Right atrium auricular region (tissue), 2 donors: ENCODE data around the gene RAET1E. TPM values are rescaled to one million over a fixed set of nuclear protein-coding genes. Genes with fewer than 3 reads are reported as not detected.

Source experiments
- DNase-seq: peaks from one replicate; pipeline ENCODE4 v3.0.0-alpha.2; 2019; ENCODE audit warnings: low spot score
- H3K27ac ChIP-seq, 2 donors: fragments of 200-600 bp; sonication (generic); 1 replicate in 1 of 2; 2 replicates in 1 of 2; pipeline ENCODE4 v1.5.1; 2016 to 2019
- H3K27me3 ChIP-seq, 2 donors: fragments of 200-600 bp; sonication (generic); one replicate each; pipeline versions ENCODE4 v1.5.1 to v1.6.0; 2017 to 2019
- H3K36me3 ChIP-seq: fragments of 200-600 bp; sonication (generic); one replicate; pipeline ENCODE4 v1.5.1; 2016
- H3K4me1 ChIP-seq, 2 donors: fragments of 200-600 bp; sonication (generic); one replicate each; pipeline versions ENCODE4 v1.5.1 to v1.6.0; 2017 to 2019
- H3K4me3 ChIP-seq, 2 donors: fragments of 200-600 bp; sonication (generic); 1 replicate in 1 of 2; 2 replicates in 1 of 2; pipeline ENCODE4 v1.5.1; 2017 to 2019; ENCODE audit warnings: mild to moderate bottlenecking in 1 of 2, moderate library complexity in 1 of 2
- H3K9me3 ChIP-seq, 2 donors: fragments of 200-600 bp; sonication (generic); one replicate each; pipeline ENCODE4 v1.5.1; 2019
- total RNA-seq, 2 donors: library from RNA; depleted of rRNA; stranded (reverse); fragments of >200 nt; gene quantifications; one replicate each; pipeline ENCODE4 v1.1.0, GENCODE V29; 2016
- TF ChIP-seq, protein P1 (sequence below), 2 donors: fragments of 200-600 bp; sonication (generic); IDR thresholded peaks; one replicate each; pipeline ENCODE4 v1.5.1; 2019; ENCODE audit warnings: antibody characterized with exemption in 2 of 2

The RAET1E gene
- total RNA-seq, 2 donors from 2014 or later = 0.52 to 4.3 TPM

DNA sequence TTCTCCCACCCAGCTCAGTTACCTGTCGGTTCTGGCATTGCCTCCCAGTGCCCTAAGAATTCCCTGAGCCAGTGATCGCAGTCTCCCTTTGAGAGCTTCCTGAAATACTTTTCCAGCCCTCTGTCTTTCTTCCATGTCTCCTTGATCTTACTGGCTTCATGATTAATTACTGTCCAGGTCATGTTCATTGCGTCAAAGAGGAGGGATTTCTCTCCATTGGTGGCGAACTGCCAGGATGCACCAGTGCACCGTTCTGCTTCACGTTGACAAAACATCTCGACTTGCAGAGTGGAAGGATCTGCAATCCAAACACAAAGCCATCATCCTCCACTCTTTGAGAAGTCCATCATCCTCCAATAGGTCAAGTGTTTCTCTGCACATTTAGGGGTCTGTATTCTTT is 8.6 kb downstream of the RAET1E start:
- TF ChIP-seq, protein P1, sequence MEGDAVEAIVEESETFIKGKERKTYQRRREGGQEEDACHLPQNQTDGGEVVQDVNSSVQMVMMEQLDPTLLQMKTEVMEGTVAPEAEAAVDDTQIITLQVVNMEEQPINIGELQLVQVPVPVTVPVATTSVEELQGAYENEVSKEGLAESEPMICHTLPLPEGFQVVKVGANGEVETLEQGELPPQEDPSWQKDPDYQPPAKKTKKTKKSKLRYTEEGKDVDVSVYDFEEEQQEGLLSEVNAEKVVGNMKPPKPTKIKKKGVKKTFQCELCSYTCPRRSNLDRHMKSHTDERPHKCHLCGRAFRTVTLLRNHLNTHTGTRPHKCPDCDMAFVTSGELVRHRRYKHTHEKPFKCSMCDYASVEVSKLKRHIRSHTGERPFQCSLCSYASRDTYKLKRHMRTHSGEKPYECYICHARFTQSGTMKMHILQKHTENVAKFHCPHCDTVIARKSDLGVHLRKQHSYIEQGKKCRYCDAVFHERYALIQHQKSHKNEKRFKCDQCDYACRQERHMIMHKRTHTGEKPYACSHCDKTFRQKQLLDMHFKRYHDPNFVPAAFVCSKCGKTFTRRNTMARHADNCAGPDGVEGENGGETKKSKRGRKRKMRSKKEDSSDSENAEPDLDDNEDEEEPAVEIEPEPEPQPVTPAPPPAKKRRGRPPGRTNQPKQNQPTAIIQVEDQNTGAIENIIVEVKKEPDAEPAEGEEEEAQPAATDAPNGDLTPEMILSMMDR (IDR thresholded peaks at IDR 0.05) = no peak
- no peak for DNase-seq
- peaks cover 0 to 5% of the 10 kb centered on the region in 2 donors for H3K4me1 ChIP-seq
- no peaks in the 10 kb centered on the region for H3K9me3 ChIP-seq
- no peak overlapping the region for H3K4me3 ChIP-seq
- no peaks in the 10 kb centered on the region for H3K27me3 ChIP-seq
- H3K36me3 ChIP-seq = no peaks in the 10 kb centered on the region
- no peak overlapping the region for H3K27ac ChIP-seq

DNA sequence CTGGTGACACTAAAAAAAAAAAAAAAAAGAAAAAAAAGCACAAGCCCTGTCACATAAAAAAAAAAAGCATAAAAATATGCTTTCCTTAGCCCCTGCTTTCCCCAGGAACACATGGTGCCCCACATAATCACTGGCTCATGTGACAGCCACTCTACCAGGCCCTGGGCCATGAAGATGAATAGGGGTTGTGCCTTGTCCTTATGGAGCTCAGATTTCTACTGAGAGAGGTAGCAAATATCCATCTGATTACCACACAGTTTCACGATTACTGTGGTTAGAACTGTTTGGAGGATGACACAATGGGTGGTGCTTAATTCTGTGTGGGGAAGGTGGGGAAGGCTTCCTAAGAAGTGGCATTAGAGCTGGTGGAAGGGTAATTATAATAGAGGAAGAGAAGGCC is 9.3 kb downstream of the RAET1E start:
- H3K27ac ChIP-seq = no peak overlapping the region
- TF ChIP-seq, protein P1 (IDR thresholded peaks at IDR 0.05) = no peak
- H3K36me3 ChIP-seq = no peaks in the 10 kb centered on the region
- H3K9me3 ChIP-seq = no peaks in the 10 kb centered on the region
- no peaks in the 10 kb centered on the region for H3K27me3 ChIP-seq
- no peak overlapping the region for H3K4me3 ChIP-seq
- peaks cover 0 to 5% of the 10 kb centered on the region in 2 donors for H3K4me1 ChIP-seq
- peak; percentile 52 for DNase-seq

- Histone ChIP-seq H3K4me3 (no peak overlapping the region), H3K36me3 (no peaks in the 10 kb centered on the region), H3K27ac (no peak overlapping the region), H3K27me3 (no peaks in the 10 kb centered on the region), H3K4me1 (peaks cover 0 to 5% of the 10 kb centered on the region in 2 donors), H3K9me3 (no peaks in the 10 kb centered on the region)
- no peak for DNase-seq
- TF ChIP-seq, protein P1 (IDR thresholded peaks at IDR 0.05) = no peak
Observed at GRCh38 chr6:149888093-149888492, 9.8 kb downstream of the RAET1E start.

DNA sequence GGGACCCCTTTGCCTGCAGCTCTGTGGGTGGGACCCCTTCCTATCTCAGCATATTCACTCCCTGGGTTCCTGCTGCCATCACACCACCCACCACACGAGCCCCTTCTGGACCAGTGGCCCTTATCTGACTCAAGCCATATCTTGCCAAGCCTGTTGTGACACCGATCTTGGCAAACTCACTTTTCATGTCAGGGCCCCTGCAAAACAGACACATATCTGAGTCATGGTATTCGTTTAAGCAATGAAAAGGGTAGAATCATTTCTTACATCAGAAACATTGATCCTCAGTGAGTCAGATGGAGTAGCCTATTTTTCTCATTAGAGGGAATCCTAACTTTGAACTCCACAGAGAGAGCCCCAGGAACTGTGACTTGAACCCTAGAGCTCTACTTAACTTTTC is 10.6 kb downstream of the RAET1E start:
- H3K27ac ChIP-seq = no peak overlapping the region
- H3K9me3 ChIP-seq = no peaks in the 10 kb centered on the region
- no peak overlapping the region for H3K4me3 ChIP-seq
- no peaks in the 10 kb centered on the region for H3K27me3 ChIP-seq
- peaks cover 0 to 5% of the 10 kb centered on the region in 2 donors for H3K4me1 ChIP-seq
- no peaks in the 10 kb centered on the region for H3K36me3 ChIP-seq
- TF ChIP-seq, protein P1 (IDR thresholded peaks at IDR 0.05) = no peak
- no peak for DNase-seq

GRCh38 chr6:149885888-149886287 is 12.0 kb downstream of the RAET1E start:
- no peaks in the 10 kb centered on the region for H3K27me3 ChIP-seq
- no peaks in the 10 kb centered on the region for H3K9me3 ChIP-seq
- no peak overlapping the region for H3K4me3 ChIP-seq
- no peaks in the 10 kb centered on the region for H3K36me3 ChIP-seq
- H3K4me1 ChIP-seq = peaks cover 0 to 5% of the 10 kb centered on the region in 2 donors
- H3K27ac ChIP-seq = no peak overlapping the region
- DNase-seq = no peak
- TF ChIP-seq, protein P1 (IDR thresholded peaks at IDR 0.05) = no peak

GRCh38 chr6:149884617-149885016 is 13.3 kb downstream of the RAET1E start:
- Histone ChIP-seq H3K27ac (no peak overlapping the region), H3K27me3 (no peaks in the 10 kb centered on the region), H3K4me3 (no peak overlapping the region), H3K36me3 (no peaks in the 10 kb centered on the region), H3K9me3 (no peaks in the 10 kb centered on the region), H3K4me1 (peaks cover 0 to 5% of the 10 kb centered on the region in 2 donors)
- peak; percentile 46 for DNase-seq
- TF ChIP-seq, protein P1 (IDR thresholded peaks at IDR 0.05) = no peak
